Liver (tissue), 2 donors: ENCODE results near the gene MRPL3.

Source experiments
- FOXA1 ChIP-seq: IDR thresholded peaks from 2 replicates; pipeline ENCODE4 v1.6.1; 2016; ENCODE audit warnings: antibody characterized with exemption
- REST ChIP-seq: IDR thresholded peaks from 2 replicates; pipeline ENCODE4 v1.6.1; 2016; ENCODE audit warnings: antibody characterized with exemption, mild to moderate bottlenecking
- TF ChIP-seq, protein P1 (sequence below): fragments of 150-350 bp; IDR thresholded peaks from 2 replicates; pipeline ENCODE4 v1.5.1; 2017; ENCODE audit warnings: improper control_type of control experiment, low read depth, low read length; ENCODE audit not compliant: missing input control
- donor health status: healthy.

GRCh38 chr3:131491775-131492174 lies 11.0 kb downstream of the MRPL3 start:
- TF ChIP-seq REST (no peak), FOXA1 (no peak)
- TF ChIP-seq, protein P1, sequence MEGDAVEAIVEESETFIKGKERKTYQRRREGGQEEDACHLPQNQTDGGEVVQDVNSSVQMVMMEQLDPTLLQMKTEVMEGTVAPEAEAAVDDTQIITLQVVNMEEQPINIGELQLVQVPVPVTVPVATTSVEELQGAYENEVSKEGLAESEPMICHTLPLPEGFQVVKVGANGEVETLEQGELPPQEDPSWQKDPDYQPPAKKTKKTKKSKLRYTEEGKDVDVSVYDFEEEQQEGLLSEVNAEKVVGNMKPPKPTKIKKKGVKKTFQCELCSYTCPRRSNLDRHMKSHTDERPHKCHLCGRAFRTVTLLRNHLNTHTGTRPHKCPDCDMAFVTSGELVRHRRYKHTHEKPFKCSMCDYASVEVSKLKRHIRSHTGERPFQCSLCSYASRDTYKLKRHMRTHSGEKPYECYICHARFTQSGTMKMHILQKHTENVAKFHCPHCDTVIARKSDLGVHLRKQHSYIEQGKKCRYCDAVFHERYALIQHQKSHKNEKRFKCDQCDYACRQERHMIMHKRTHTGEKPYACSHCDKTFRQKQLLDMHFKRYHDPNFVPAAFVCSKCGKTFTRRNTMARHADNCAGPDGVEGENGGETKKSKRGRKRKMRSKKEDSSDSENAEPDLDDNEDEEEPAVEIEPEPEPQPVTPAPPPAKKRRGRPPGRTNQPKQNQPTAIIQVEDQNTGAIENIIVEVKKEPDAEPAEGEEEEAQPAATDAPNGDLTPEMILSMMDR: no peak
